GM18867 (cell line): ENCODE results near the gene CELF2.

Experiments
- ATAC-seq: cut with Tn5 transposase; IDR thresholded peaks from one replicate; pipeline ENCODE4 v1.9.1; 2021; ENCODE audit warnings: mild to moderate bottlenecking, moderate library complexity; ENCODE audit not compliant: unreplicated experiment

The CELF2 gene

GRCh38 chr10:11192304-11193000 is 174.8 kb downstream of the CELF2 start:
- ATAC-seq, result no peak

- ATAC-seq, result no peak
Measured at GRCh38 chr10:11193001-11193551, 175.4 kb downstream of the CELF2 start.

- ATAC-seq, result peak; percentile 47
Measured at GRCh38 chr10:11194859-11195586, 177.4 kb downstream of the CELF2 start.

GRCh38 chr10:11195623-11196022 is 178.0 kb downstream of the CELF2 start:
- no peak for ATAC-seq

- ATAC-seq, result peak; percentile 48
Measured at GRCh38 chr10:11197266-11197712, 179.6 kb downstream of the CELF2 start.

GRCh38 chr10:11197878-11198277 is 180.2 kb downstream of the CELF2 start:
- no peak for ATAC-seq

GRCh38 chr10:11201911-11202310 is 184.2 kb downstream of the CELF2 start:
- ATAC-seq, result no peak

GRCh38 chr10:11204351-11204942 is 186.8 kb downstream of the CELF2 start:
- ATAC-seq, result no peak

- no peak for ATAC-seq
Measured at GRCh38 chr10:11205030-11205772, 187.5 kb downstream of the CELF2 start.

- ATAC-seq, result no peak
Measured at GRCh38 chr10:11206676-11207559, 189.2 kb downstream of the CELF2 start.

GRCh38 chr10:11207560-11207844 is 189.8 kb downstream of the CELF2 start:
- no peak for ATAC-seq

GRCh38 chr10:11208243-11208642 is 190.6 kb downstream of the CELF2 start:
- ATAC-seq, result peak; percentile 72

GRCh38 chr10:11208908-11209829 is 191.5 kb downstream of the CELF2 start:
- peak; percentile 30 for ATAC-seq

- ATAC-seq, result no peak
Measured at GRCh38 chr10:11209830-11210181, 192.1 kb downstream of the CELF2 start.

- ATAC-seq, result no peak
Measured at GRCh38 chr10:11210211-11210922, 192.7 kb downstream of the CELF2 start.

- ATAC-seq, result no peak
Measured at GRCh38 chr10:11212288-11213085, 194.8 kb downstream of the CELF2 start.

GRCh38 chr10:11213137-11213536 is 195.5 kb downstream of the CELF2 start:
- ATAC-seq, result no peak

GRCh38 chr10:11214407-11214806 is 196.7 kb downstream of the CELF2 start:
- ATAC-seq, result no peak
